Stimulated activated naive CD8-positive, alpha-beta T cell treated with anti-CD3 and anti-CD28 coated beads, Interleukin-15, Interleukin-2, amounts not matched to agents 100 ng/mL and 50 ng/mL, for 24 hours (primary cell): ENCODE data around the gene LGALS3.

Source experiments
- H3K27ac Mint-ChIP-seq: one replicate; pipeline ENCODE4 v1.8.0; 2021; ENCODE audit warnings: mild to moderate bottlenecking, mixed read lengths
- H3K27me3 Mint-ChIP-seq: one replicate; pipeline ENCODE4 v1.8.0; 2021; ENCODE audit warnings: mixed read lengths
- H3K36me3 Mint-ChIP-seq: one replicate; pipeline ENCODE4 v1.8.0; 2021; ENCODE audit warnings: low read depth, mixed read lengths
- H3K4me1 Mint-ChIP-seq: one replicate; pipeline ENCODE4 v1.8.0; 2021; ENCODE audit warnings: low read depth, mixed read lengths
- H3K4me3 Mint-ChIP-seq: one replicate; pipeline ENCODE4 v1.8.0; 2021; ENCODE audit warnings: mild to moderate bottlenecking, mixed read lengths
- H3K9me3 Mint-ChIP-seq: one replicate; pipeline ENCODE4 v1.8.0; 2021; ENCODE audit warnings: mixed read lengths

The LGALS3 gene

DNA sequence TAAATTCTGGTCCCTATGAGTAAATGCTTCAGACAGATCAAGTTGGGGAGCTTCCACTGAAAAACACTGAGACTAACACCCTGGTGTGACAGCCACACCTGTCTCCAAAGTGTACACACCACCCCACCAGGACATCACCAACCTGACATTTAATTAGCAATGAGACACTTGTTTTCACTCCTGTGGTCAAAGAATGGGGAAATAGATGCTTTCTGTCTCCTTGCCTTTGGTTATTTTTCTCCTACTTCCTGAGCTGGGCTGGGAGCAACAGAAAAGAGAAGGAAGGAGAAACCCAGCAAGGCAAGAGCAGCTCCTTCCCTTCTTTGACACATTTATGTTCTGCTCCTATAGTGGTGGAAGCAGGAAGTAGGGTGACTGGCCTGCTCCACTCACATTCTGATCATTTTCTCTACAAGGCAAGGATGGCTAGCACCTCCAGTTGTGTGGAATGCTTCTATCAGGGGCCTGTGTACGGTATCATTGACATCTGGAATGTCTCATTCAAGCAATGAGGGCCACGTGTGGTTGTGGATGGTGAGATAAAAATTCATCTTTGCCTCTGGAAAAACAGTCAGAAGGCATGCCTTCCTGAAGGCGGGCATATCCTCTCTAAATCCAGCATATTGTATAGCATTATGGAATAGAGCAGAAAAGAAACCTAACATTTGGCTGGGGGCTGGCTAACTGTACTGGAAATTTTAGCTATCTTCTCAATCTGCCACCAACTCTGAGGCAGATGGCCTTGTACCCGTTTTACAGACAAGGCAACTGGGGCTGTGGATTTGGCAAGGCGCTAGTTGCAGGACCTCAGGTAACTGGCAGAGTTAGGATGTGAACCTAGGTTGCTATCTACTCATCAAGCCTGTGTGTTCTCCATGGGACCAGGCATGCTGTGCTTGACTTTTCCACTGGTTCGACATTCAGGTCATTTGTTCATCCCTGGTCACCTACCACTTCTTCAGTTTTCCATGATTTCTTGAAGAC, 24.8 kb upstream of the LGALS3 start:
- H3K4me3 Mint-ChIP-seq = no peak overlapping the region
- H3K27ac Mint-ChIP-seq = peak overlapping the region; percentile 84
- H3K27me3 Mint-ChIP-seq = no peaks in the 10 kb centered on the region
- peaks cover 49% of the 10 kb centered on the region for H3K4me1 Mint-ChIP-seq
- peaks cover 7% of the 10 kb centered on the region for H3K9me3 Mint-ChIP-seq
- peaks cover 9% of the 10 kb centered on the region for H3K36me3 Mint-ChIP-seq

DNA sequence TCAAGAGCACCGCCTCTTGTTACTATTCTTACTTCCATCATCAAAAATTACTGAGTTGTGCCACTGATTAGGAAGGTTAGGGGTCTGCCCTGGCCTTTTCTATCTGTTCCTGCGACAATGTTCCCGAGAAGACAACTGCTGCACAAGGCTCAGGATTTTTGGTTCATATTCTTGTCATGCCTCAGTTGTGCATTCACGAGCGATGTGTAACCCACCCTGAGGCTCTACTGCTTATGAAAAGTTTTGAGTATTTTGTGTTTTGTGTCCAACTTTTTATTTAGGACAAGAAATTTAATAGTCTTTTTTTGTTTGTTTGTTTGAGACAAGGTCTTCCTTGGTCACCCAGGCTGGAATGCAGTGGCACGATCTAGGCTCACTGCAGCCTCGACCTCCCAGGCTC, 23.1 kb upstream of the LGALS3 start:
- H3K4me3 Mint-ChIP-seq = no peak overlapping the region
- H3K27me3 Mint-ChIP-seq = no peaks in the 10 kb centered on the region
- peaks cover 7% of the 10 kb centered on the region for H3K9me3 Mint-ChIP-seq
- H3K36me3 Mint-ChIP-seq = peaks cover 9% of the 10 kb centered on the region
- no peak overlapping the region for H3K27ac Mint-ChIP-seq
- H3K4me1 Mint-ChIP-seq = peaks cover 42% of the 10 kb centered on the region

DNA sequence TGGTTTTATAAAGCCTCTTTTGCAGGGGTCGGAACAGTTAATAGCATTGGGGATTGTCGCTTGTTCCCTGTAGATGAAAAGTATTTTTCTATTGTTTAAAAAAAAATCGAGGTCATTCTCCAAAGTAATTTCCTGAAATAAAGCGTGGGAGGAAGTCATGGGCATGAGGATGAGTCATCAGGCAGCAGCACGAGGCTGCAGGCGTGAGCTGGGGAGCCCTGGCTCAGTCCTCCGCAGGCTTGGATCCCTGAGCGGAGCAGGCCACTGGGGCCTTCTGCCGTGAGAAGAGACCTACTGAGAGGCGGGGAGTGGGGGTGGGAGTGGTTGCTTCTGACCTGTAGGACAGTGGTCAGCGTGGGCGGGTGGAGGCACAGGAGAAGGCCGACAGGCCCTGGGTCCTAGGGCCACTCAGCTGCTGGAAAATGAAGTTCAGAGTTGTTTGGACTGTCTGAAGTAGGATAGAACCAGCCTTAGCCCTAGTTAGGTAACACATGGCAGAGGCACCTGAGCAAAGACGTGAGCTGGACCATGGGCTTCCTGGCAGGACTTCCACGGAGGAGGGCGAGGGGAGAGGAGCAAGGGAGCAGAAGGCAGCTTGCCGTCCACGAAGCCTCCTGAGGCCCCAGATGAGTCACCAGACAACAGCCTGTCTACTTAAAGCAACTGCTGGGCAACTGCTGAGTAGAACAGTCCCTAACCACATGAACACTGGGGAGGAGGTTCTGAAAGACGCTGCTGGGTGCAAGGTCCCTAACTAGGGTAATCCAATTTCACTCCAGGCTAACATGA, 21.1 kb upstream of the LGALS3 start:
- peaks cover 7% of the 10 kb centered on the region for H3K9me3 Mint-ChIP-seq
- peak overlapping the region; percentile 77 for H3K27ac Mint-ChIP-seq
- H3K4me1 Mint-ChIP-seq = peaks cover 31% of the 10 kb centered on the region
- H3K27me3 Mint-ChIP-seq = no peaks in the 10 kb centered on the region
- no peak overlapping the region for H3K4me3 Mint-ChIP-seq
- H3K36me3 Mint-ChIP-seq = peaks cover 9% of the 10 kb centered on the region

DNA sequence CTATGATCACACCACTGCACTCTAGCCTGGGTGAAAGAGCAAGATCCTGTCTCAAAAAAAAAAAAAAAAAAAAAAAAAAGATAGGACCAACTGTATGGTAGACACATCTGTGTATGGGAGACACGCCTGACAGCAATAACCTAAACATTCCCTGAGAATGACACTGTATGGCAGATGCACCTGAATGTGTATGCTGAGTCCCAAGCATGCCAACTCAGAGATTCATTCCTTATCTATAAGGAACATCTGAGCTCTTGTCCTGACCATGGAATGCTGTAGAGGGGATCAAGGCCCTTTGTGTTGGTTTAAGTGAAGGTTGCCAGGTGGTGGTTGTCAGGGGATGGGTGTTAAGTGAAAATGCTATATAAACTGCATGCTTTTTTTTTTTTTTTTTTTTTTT, 19.2 kb upstream of the LGALS3 start:
- H3K27me3 Mint-ChIP-seq = no peaks in the 10 kb centered on the region
- peaks cover 4% of the 10 kb centered on the region for H3K36me3 Mint-ChIP-seq
- H3K4me1 Mint-ChIP-seq = peaks cover 15% of the 10 kb centered on the region
- H3K4me3 Mint-ChIP-seq = no peak overlapping the region
- no peak overlapping the region for H3K27ac Mint-ChIP-seq
- H3K9me3 Mint-ChIP-seq = no peaks in the 10 kb centered on the region

DNA sequence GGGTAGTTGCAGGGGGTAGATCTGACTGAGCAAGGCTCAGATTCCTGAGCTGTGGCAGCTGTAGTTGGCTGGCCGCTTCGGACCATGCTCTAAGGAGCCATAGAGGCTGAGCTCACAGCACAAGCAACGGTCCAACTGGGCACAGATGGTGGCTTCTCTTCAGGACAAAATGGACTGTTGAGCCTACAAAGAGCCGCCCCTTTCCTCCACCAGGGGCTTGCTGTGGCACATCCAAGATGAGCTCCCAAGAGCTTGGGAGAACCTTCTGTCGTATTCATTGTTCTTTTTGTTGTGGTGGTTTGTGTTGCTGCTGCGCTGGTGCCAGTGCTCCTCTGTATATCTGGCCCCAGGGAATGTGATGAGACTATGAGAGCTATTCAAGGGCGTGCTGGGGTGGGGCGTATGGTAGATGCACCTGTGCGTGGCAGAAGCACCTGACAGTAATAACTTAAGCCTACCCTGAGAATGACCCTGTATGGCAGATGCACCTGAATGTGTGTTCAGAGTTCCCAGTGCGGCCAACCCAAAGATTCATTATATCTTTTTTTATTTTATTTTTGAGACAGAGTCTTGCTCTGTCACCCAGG, 17.8 kb upstream of the LGALS3 start:
- Mint-ChIP-seq H3K4me3 (no peak overlapping the region), H3K27ac (no peak overlapping the region), H3K27me3 (no peaks in the 10 kb centered on the region), H3K36me3 (no peaks in the 10 kb centered on the region), H3K9me3 (no peaks in the 10 kb centered on the region), H3K4me1 (peaks cover 15% of the 10 kb centered on the region)

DNA sequence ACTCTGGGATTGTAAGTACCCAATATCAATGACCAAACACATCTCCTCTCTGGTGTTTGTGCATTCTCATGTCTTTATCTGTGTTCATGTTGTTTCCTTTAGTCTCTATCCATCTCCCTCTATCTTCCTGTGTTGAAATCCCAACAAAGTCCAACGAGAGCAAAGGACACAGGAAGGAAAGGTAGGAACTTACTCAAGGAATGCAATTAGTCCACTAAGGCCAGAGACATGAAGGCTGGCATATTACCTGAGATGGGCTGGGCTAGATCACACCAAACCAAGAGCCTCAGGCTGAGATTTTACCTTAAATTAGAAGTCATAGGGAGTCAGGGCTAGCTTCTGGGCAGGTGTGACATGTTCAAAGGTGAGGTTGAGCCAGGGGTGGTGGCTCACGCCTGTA, 14.3 kb upstream of the LGALS3 start:
- H3K27ac Mint-ChIP-seq = no peak overlapping the region

DNA sequence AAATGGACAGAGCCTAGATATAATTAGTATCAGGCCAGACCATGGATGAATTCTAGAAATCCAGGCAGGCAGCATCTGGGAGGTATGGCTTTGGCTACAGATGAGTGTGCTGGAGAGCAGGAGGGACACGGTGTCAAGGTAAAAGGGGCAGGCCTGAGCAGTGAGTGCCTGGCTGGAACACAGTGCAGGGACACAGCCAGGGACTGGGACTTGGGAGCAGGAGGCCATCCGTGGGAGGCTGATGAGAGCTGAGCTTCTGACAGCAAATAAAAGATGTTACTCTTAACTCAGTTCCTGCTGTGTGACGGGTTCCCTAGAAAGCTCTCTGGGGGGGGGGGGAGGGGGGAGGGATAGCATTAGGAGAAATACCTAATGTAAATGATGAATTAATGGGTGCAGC, 13.6 kb upstream of the LGALS3 start:
- Mint-ChIP-seq H3K4me3 (no peak overlapping the region), H3K36me3 (no peaks in the 10 kb centered on the region), H3K27ac (no peak overlapping the region), H3K27me3 (no peaks in the 10 kb centered on the region), H3K4me1 (no peaks in the 10 kb centered on the region), H3K9me3 (no peaks in the 10 kb centered on the region)

More for the DNA sequence above, 14.3 kb upstream of the LGALS3 start:
- no peaks in the 10 kb centered on the region for H3K36me3 Mint-ChIP-seq
- no peaks in the 10 kb centered on the region for H3K9me3 Mint-ChIP-seq
- no peak overlapping the region for H3K4me3 Mint-ChIP-seq
- no peaks in the 10 kb centered on the region for H3K4me1 Mint-ChIP-seq
- no peaks in the 10 kb centered on the region for H3K27me3 Mint-ChIP-seq

DNA sequence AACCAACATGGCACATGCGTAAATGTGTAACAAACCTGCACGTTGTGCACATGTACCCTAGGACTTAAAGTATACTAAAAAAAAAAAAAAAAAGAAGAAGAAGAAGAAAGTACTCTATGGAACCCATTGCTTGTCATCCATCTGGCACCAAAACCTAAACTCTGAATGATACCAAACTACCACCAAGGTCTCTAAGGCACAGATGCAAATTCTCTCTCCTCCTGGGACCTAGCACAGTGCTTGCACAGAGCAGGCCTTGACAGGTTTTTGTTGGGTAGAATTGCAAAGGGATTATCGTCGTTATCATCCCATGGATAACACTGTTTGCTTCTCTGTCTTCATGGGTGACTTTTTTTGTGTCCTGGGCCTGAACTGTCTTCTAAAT, 13.2 kb upstream of the LGALS3 start:
- H3K27me3 Mint-ChIP-seq = no peaks in the 10 kb centered on the region
- no peaks in the 10 kb centered on the region for H3K36me3 Mint-ChIP-seq
- no peaks in the 10 kb centered on the region for H3K4me1 Mint-ChIP-seq
- H3K27ac Mint-ChIP-seq = no peak overlapping the region
- H3K4me3 Mint-ChIP-seq = no peak overlapping the region
- no peaks in the 10 kb centered on the region for H3K9me3 Mint-ChIP-seq

DNA sequence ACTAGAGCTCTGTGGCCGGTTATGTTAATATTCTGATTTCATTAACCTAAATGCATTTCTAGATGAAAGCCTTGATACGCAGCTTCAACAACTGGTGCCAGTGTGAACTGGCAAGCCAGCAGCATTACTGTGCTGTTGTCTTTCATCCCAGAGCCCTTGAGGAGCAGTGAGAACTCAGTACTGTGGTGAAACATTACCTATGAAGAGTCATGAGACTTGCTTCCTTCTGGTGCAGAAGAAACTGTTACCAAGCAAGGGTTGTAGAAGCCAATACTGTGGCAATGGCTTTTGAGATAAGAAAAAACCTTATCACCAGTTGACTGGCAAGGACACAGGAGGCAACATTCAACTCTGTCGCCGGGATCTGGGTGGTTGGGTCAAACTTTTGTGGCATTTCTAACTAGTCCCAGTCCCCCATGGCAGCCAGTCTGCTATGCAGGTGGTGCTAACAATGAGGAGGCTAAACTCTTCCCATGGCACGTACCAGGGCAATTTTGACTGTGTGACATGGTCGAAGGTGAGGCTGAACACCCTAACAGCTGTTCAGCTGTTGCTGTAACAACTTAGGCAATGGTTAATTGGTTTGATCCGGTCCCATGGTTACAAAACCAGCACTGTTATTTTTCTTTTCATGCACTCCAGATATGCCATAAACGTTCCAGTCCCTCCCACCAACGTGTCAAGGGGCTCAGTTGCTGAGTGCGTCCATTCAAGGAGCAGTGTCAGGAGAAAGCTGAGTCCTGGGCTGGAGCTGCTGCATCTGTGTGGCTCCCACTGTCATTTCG, 12.6 kb upstream of the LGALS3 start:
- Mint-ChIP-seq H3K9me3 (no peaks in the 10 kb centered on the region), H3K4me1 (no peaks in the 10 kb centered on the region), H3K27me3 (no peaks in the 10 kb centered on the region), H3K27ac (no peak overlapping the region), H3K4me3 (no peak overlapping the region), H3K36me3 (no peaks in the 10 kb centered on the region)

DNA sequence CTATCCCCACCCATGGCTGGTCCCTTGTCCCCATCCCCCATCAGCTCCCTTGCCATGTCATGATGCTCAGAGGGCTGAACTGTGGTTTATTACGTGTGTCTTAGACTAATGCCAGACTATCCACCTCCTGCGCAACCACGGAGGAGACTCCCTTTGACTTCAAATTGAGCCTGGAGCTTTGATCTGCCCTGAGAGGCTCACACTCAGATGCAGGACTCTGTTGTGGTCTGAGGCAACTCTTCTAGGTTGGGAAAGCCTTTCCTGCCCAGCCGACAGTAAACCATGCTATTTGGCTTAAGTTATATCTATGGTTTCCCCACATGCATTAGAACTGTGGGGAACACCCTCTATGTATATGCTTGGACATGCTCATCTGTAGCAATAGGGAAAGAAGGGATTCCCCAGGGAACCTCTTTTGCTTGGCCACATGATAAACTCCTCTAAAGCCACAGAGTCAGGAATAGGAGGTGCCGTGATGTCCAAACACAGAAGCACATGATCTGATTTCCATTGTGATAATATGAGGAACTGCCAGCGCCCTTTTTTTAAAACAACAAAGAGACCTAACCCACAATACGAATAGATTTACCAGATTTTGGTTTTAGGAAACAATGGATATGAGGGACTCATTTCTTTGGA, 11.1 kb upstream of the LGALS3 start:
- Mint-ChIP-seq H3K27me3 (no peaks in the 10 kb centered on the region), H3K4me1 (no peaks in the 10 kb centered on the region), H3K4me3 (no peak overlapping the region), H3K27ac (no peak overlapping the region), H3K9me3 (no peaks in the 10 kb centered on the region), H3K36me3 (no peaks in the 10 kb centered on the region)

DNA sequence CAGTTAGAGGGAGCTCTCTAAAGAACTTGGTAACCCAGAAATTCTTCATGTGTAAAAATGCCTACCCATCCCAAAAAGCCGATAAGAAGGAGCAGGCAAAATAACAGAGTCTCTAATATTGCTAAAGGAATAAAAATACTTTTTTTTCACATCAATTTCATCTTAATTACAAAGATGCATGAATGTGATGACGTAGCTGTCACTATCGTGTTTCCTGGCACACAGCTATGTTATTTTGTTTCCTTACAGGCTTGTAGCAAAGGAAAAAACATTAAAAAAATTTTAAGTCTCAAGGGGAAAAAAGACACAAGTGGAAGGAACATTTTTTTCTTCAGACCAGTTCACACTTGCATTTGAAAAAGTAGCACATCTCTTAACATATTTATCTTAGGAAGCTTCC, 10.3 kb upstream of the LGALS3 start:
- H3K4me3 Mint-ChIP-seq = no peak overlapping the region
- no peaks in the 10 kb centered on the region for H3K9me3 Mint-ChIP-seq
- H3K36me3 Mint-ChIP-seq = no peaks in the 10 kb centered on the region
- H3K4me1 Mint-ChIP-seq = no peaks in the 10 kb centered on the region
- no peak overlapping the region for H3K27ac Mint-ChIP-seq
- H3K27me3 Mint-ChIP-seq = no peaks in the 10 kb centered on the region

DNA sequence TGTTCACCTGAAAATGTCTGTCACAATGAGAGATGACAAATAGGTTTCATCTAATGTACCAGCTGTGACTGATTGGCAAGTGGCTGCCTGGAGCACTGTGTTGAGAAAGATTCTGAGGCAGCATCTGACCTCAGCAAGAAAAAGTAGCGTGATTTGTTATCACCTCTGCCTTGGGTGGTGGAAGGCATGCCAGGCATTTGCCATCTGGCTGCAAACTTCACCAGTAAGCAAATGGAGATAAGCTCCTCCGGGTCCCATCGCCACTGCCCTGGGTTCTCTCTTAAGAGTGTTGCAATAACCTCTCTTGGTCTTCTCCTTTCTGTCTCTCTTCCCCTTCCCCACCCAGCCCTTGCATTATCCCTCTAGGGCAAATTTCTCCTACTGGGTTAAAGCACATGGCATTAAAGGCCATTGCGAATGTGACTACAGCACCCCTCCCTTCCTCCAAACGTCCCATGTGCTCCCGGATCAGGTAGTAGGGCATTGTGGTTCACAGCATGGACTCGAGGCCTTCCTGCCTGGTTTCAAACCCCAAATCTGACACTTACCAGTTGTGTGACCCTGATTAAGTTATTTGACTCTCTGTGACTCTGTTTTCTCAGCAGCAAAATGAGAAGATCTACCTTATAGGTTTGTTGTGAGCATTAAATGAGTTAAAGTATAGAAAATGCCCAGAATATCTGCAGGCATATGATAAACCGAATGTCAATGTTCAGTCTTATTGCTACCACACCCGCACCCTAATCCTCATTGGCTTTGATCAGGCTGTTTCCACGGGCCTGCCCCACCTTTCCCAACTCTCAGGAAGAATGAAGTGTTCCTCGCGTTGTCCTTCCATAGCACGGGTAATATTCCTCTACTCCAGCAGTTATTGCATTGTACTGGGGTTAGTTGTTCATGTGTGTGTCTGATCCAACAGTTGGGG, 8.2 kb upstream of the LGALS3 start:
- Mint-ChIP-seq H3K4me1 (peaks cover 5% of the 10 kb centered on the region), H3K27ac (no peak overlapping the region), H3K4me3 (no peak overlapping the region), H3K9me3 (no peaks in the 10 kb centered on the region), H3K27me3 (no peaks in the 10 kb centered on the region), H3K36me3 (no peaks in the 10 kb centered on the region)

DNA sequence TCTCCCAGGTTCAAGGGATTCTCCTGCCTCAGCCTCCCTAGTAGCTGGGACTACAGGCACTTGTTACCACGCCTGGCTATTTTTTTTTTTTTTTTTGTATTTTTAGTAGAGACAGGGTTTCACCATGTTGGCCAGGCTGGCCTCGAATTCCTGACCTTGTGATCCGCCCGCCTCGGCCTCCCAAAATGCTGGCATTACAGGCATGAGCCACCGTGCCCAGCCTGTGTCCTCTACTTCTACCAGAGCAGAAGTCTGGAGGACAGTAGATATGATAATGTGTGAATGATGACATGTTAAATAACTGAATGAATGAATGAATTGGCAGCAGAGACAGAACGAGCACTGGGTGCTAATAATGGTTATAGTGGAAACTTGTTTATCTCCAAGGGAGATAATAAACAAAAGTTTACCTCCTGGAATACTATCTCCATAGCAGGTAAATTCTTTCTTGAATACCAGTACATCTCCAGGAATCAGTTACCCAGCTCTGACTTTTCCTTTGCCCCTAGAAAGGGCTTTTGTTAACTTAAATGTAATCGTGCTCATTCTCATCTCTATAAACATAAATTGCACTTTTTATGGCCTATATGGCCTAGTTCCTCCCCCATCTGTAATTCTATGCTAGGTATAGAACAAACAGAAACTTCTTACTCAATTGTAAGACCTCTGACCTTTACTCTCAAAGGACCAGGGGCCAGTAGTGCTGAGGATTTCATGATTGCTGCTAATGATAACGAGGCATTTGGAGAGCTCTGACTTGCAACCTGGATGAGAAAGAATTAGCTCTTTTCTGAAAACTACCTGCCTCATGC, 7.2 kb upstream of the LGALS3 start:
- no peak overlapping the region for H3K4me3 Mint-ChIP-seq
- peaks cover 6% of the 10 kb centered on the region for H3K4me1 Mint-ChIP-seq
- H3K9me3 Mint-ChIP-seq = no peaks in the 10 kb centered on the region
- no peaks in the 10 kb centered on the region for H3K36me3 Mint-ChIP-seq
- H3K27ac Mint-ChIP-seq = no peak overlapping the region
- H3K27me3 Mint-ChIP-seq = peaks cover under 1% of the 10 kb centered on the region
